Suprapubic skin (tissue), 4 donors: Measurements from ENCODE around the gene ATP11A. TPM values are rescaled to one million over a fixed set of nuclear protein-coding genes. Genes with fewer than 3 reads are reported as not detected.
"Not testable (repeated sequence)": the region's sequence is repeated elsewhere in the genome, so short reads cannot be mapped to it uniquely, and the experiment has no call there.

ENCODE experiments used
- DNase-seq, 2 donors: peaks; one replicate each; pipeline ENCODE4 v3.0.0-alpha.2; 2019; ENCODE audit warnings: low spot score in 2 of 2
- H3K27ac ChIP-seq: fragments of 200-600 bp; sonication (generic); one replicate; pipeline ENCODE4 v1.5.1; 2019
- H3K27me3 ChIP-seq: fragments of 200-600 bp; sonication (generic); one replicate; pipeline ENCODE4 v1.5.1; 2019
- H3K36me3 ChIP-seq: fragments of 200-600 bp; sonication (generic); one replicate; pipeline ENCODE4 v1.5.1; 2019
- H3K4me1 ChIP-seq: fragments of 200-600 bp; sonication (generic); one replicate; pipeline ENCODE4 v1.5.1; 2019
- H3K4me3 ChIP-seq: fragments of 200-600 bp; sonication (generic); one replicate; pipeline ENCODE4 v1.5.1; 2019; ENCODE audit warnings: mild to moderate bottlenecking
- H3K9me3 ChIP-seq: fragments of 200-600 bp; sonication (generic); one replicate; pipeline ENCODE4 v1.5.1; 2019
- EP300 ChIP-seq: sonication (generic); formaldehyde crosslinking; IDR thresholded peaks from one replicate; pipeline ENCODE4 v1.6.1; 2017; ENCODE audit warnings: antibody characterized with exemption
- POLR2A ChIP-seq, 2 donors: fragments of 450-650 bp; IDR thresholded peaks; one replicate each; pipeline ENCODE4 v1.6.1; 2017; ENCODE audit warnings: antibody characterized with exemption in 2 of 2, mild to moderate bottlenecking in 2 of 2, moderate library complexity in 2 of 2
- POLR2AphosphoS5 ChIP-seq, 3 donors: sonication (generic); formaldehyde crosslinking; IDR thresholded peaks; one replicate each; pipeline ENCODE4 v1.6.1; 2017; ENCODE audit warnings: antibody characterized with exemption in 3 of 3
- WGBS: methylation state at CpG from one replicate; pipeline ENCODE4 v1.1.5; 2018; 5-methylcytosine and 5-hydroxymethylcytosine counted together
- total RNA-seq, 4 donors: library from RNA; depleted of rRNA; stranded (reverse); fragments of >200 nt; gene quantifications; one replicate each; pipeline ENCODE4 v1.1.0, GENCODE V29; 2016
- TF ChIP-seq, protein P1 (sequence below), 2 donors: fragments of 200-600 bp in 1 of 2; fragments of 450-650 bp in 1 of 2; sonication (generic) in 1 of 2; IDR thresholded peaks; one replicate each; pipeline ENCODE4 v1.5.1; 2016 to 2019; ENCODE audit warnings: antibody characterized with exemption in 2 of 2, mild to moderate bottlenecking in 1 of 2, moderate library complexity in 1 of 2

ATP11A gene
- total RNA-seq, 4 donors from 2014 or later, result 22.8 to 51.0 (median 39.8) TPM

DNA sequence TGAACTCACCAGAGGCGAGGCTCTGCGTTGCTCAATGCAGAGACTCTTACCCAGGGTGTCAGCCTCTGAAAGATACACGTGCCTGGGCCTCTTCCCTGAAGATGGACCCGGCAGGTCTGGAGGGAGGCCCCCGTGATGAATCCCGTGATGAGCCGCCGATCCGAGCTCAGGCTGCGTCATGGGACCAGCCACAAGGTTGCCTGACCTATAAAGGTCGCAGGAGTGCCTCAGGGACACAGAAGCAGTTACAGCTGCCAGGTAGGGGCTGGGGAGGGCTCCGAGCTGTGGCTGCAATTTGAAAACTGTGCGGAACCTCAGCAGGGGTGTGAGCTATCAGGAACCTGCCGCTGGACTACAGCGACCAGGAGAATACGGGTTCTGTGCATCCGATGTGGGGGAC, 10.5 kb upstream of the ATP11A start:
- Histone ChIP-seq H3K36me3 (no peaks in the 10 kb centered on the region), H3K9me3 (no peaks in the 10 kb centered on the region), H3K27ac (no peak overlapping the region), H3K4me3 (no peak overlapping the region), H3K4me1 (no peaks in the 10 kb centered on the region), H3K27me3 (no peaks in the 10 kb centered on the region)
- DNase-seq, result peak in 1 of 2 donors; percentile 54
- 96% methylated on average over 11 of the region's 17 CpGs for WGBS
- TF ChIP-seq, protein P1, sequence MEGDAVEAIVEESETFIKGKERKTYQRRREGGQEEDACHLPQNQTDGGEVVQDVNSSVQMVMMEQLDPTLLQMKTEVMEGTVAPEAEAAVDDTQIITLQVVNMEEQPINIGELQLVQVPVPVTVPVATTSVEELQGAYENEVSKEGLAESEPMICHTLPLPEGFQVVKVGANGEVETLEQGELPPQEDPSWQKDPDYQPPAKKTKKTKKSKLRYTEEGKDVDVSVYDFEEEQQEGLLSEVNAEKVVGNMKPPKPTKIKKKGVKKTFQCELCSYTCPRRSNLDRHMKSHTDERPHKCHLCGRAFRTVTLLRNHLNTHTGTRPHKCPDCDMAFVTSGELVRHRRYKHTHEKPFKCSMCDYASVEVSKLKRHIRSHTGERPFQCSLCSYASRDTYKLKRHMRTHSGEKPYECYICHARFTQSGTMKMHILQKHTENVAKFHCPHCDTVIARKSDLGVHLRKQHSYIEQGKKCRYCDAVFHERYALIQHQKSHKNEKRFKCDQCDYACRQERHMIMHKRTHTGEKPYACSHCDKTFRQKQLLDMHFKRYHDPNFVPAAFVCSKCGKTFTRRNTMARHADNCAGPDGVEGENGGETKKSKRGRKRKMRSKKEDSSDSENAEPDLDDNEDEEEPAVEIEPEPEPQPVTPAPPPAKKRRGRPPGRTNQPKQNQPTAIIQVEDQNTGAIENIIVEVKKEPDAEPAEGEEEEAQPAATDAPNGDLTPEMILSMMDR (IDR thresholded peaks at IDR 0.05), result no peak
- no peak for TF ChIP-seq EP300
- TF ChIP-seq POLR2A (IDR thresholded peaks at IDR 0.05), result no peak
- TF ChIP-seq POLR2AphosphoS5 (IDR thresholded peaks at IDR 0.05), result no peak

DNA sequence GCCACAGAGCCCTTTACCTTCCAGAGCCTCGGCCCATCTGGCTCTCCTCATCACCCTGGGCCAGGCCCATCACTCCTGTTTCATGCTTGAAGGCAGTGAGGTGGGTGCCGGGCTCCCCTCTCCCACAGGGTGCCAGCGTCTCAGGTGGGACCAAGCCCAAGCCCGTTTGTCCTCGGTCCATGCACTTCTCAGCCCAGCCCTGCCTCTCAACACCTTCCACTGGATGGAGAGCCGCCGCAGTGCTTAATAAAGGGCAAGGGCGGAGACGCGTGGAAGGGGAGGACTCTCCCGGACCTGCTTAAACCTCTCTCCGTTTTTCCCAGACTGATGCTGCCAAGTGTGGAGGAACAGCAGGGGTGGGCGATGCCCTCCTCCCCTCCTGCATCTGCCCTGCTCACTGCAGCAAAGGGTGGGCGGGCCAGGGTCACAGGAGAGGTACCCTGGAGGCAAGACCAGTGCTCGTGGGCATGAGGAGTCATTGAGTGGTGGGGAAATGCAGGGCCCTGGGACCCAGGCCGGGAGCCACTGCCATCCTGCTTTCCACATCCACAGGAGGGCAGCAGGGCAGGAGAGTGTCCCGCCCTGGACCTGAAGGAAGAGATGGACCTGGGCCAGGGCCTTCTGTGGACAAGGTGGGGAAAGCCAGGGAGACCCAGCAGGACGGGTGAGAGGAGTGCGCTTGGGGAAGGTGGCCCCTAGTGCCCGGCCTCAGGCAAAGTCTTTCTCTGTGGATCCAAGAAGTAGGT, 9.7 kb upstream of the ATP11A start:
- Histone ChIP-seq H3K4me1 (no peaks in the 10 kb centered on the region), H3K9me3 (no peaks in the 10 kb centered on the region), H3K27me3 (no peaks in the 10 kb centered on the region), H3K4me3 (no peak overlapping the region), H3K36me3 (no peaks in the 10 kb centered on the region), H3K27ac (no peak overlapping the region)
- no peak for TF ChIP-seq POLR2A (IDR thresholded peaks at IDR 0.05)
- TF ChIP-seq EP300, result no peak
- TF ChIP-seq POLR2AphosphoS5 (IDR thresholded peaks at IDR 0.05), result no peak
- TF ChIP-seq, protein P1 (IDR thresholded peaks at IDR 0.05), result no peak
- 90% methylated on average over 13 of the region's 20 CpGs for whole genome bisulfite sequencing
- peak in 1 of 2 donors; percentile 71 for DNase-seq

GRCh38 chr13:112680741-112681360, 9.0 kb upstream of the ATP11A start:
- Histone ChIP-seq H3K4me1 (no peaks in the 10 kb centered on the region), H3K4me3 (no peak overlapping the region), H3K27me3 (no peaks in the 10 kb centered on the region), H3K36me3 (no peaks in the 10 kb centered on the region), H3K27ac (no peak overlapping the region), H3K9me3 (no peaks in the 10 kb centered on the region)
- TF ChIP-seq EP300, result no peak
- TF ChIP-seq, protein P1 (IDR thresholded peaks at IDR 0.05), result no peak
- DNase-seq, result peak in 1 of 2 donors; percentile 63
- WGBS, result 69% methylated on average over 16 of the region's 17 CpGs

DNA sequence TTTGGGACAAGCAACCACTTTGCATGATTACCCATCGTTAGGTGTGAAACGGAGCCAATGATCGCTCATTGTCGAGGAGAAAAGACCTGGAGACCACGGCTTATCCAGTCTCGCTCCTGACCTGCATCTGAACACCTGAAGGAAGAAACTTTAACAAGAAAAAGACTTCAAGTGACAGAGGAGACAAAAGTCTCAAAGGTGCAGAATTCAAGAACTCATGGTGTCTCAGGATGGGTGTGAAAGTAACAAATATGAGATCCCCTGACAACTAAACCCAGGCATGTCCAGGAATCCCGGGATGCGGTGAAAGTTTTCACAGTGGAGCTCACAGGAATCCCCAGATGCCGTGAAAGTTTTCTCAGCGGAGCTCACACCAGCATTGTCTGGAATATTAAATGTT, 6.3 kb upstream of the ATP11A start:
- Histone ChIP-seq H3K36me3 (no peaks in the 10 kb centered on the region), H3K4me3 (no peak overlapping the region), H3K27ac (no peak overlapping the region), H3K9me3 (no peaks in the 10 kb centered on the region), H3K27me3 (no peaks in the 10 kb centered on the region), H3K4me1 (peaks cover 2% of the 10 kb centered on the region)
- TF ChIP-seq EP300, result no peak
- TF ChIP-seq POLR2AphosphoS5 (IDR thresholded peaks at IDR 0.05), result no peak
- TF ChIP-seq, protein P1 (IDR thresholded peaks at IDR 0.05), result no peak
- no peak for TF ChIP-seq POLR2A (IDR thresholded peaks at IDR 0.05)
- no peak for DNase-seq
- WGBS, result 87% methylated on average over 10 of the region's 10 CpGs

DNA sequence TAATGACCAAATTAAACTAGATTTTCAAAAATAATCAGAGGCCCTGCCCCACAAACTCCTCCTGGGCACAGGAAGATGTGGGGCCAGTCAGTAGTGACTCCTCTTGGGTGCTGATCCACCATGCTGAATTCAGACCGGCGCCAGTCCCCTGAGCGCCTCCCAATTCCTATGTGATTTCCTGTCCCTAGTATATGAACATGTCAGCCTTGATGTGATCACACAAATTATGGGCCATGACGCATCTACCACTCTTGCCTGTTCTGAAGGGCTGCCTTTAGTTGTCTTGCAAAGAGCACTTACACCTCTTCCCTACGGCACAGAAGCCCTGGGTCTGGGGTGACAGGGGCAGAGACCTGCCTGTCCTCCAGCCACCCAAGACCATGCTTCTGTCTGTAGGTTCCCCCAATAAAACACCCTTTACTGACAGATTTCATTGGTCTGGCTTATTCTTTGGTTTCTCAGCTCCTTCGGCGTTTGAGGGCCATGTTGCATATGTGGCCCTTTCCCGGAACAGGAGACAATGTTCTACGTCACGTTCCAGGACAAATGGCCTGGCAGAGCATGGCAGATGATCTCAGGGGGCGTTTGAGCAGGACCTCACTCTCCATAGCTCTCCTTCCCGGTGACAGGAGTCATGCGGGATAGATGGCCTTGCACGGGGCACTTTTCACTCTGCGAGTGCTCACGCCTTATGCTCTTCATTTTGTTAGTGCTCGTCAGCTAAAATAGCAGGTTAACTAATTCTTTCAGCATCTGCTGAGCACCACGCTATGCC, 5.6 kb upstream of the ATP11A start:
- peaks cover 8% of the 10 kb centered on the region for H3K4me1 ChIP-seq
- H3K36me3 ChIP-seq, result no peaks in the 10 kb centered on the region
- H3K27me3 ChIP-seq, result no peaks in the 10 kb centered on the region
- no peak overlapping the region for H3K27ac ChIP-seq
- no peak overlapping the region for H3K4me3 ChIP-seq
- peak; percentile 40 to 52 for DNase-seq
- 94% methylated on average over 18 of the region's 18 CpGs for WGBS
- TF ChIP-seq EP300, result no peak
- no peak for TF ChIP-seq POLR2A (IDR thresholded peaks at IDR 0.05)
- TF ChIP-seq POLR2AphosphoS5 (IDR thresholded peaks at IDR 0.05), result no peak
- TF ChIP-seq, protein P1 (IDR thresholded peaks at IDR 0.05), result no peak
- H3K9me3 ChIP-seq, result no peaks in the 10 kb centered on the region

- H3K4me3 ChIP-seq, H3K27ac ChIP-seq, H3K9me3 ChIP-seq, H3K36me3 ChIP-seq, H3K27me3 ChIP-seq: not testable (repeated sequence)
- 86% methylated on average over 9 of the region's 9 CpGs for WGBS
- peaks cover 10% of the 10 kb centered on the region for H3K4me1 ChIP-seq
- peak in 1 of 2 donors; percentile 31 for DNase-seq
These were observed 4.5 kb upstream of the ATP11A start for GRCh38 chr13:112685189-112685805.
